Right lobe of liver (tissue), 4 donors: ENCODE measurements around the gene SH3PXD2A.

Experiments used
- POLR2A ChIP-seq: fragments of 450-650 bp; IDR thresholded peaks from one replicate; pipeline ENCODE4 v1.6.1; 2017; ENCODE audit warnings: antibody characterized with exemption, mild to moderate bottlenecking
- TF ChIP-seq, protein P1 (sequence below), 4 donors: fragments of 200-600 bp in 3 of 4; fragments of 450-650 bp in 1 of 4; IDR thresholded peaks; one replicate each; pipeline versions ENCODE4 v1.5.1 to v1.8.0; 2016 to 2022; ENCODE audit warnings: antibody characterized with exemption in 4 of 4, mild to moderate bottlenecking in 2 of 4
- donor health status: DM: no; HTN: no; CAD: no.
- donor health status: DM: no; HTN: no; CAD: no.
- donor health status: DM: no; HTN: yes; CAD: no.

DNA sequence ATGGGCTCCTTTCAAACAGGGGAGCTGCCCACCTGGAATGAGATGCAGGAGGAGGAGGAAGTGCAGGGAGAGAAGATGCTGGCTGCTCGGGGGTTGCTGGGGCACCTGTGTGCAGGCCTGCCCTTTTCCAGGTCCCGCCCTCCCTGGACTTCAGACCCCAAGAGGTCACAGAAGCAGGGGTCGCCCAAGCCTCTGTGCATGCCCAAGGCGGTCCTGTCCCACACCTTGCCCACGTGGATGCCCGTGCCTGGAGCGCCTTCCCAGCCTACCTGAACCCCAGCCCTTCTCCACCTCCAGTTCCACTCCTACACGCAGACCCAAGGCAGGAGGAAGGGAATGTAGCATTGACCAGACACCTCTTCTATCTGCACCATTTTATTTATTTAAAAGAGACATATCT is 71.3 kb downstream of the SH3PXD2A start:
- TF ChIP-seq, protein P1, sequence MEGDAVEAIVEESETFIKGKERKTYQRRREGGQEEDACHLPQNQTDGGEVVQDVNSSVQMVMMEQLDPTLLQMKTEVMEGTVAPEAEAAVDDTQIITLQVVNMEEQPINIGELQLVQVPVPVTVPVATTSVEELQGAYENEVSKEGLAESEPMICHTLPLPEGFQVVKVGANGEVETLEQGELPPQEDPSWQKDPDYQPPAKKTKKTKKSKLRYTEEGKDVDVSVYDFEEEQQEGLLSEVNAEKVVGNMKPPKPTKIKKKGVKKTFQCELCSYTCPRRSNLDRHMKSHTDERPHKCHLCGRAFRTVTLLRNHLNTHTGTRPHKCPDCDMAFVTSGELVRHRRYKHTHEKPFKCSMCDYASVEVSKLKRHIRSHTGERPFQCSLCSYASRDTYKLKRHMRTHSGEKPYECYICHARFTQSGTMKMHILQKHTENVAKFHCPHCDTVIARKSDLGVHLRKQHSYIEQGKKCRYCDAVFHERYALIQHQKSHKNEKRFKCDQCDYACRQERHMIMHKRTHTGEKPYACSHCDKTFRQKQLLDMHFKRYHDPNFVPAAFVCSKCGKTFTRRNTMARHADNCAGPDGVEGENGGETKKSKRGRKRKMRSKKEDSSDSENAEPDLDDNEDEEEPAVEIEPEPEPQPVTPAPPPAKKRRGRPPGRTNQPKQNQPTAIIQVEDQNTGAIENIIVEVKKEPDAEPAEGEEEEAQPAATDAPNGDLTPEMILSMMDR (IDR thresholded peaks at IDR 0.05) = no peak
- TF ChIP-seq POLR2A = no peak
